Measurements from ENCODE around the gene DNAJC16.

DNA sequence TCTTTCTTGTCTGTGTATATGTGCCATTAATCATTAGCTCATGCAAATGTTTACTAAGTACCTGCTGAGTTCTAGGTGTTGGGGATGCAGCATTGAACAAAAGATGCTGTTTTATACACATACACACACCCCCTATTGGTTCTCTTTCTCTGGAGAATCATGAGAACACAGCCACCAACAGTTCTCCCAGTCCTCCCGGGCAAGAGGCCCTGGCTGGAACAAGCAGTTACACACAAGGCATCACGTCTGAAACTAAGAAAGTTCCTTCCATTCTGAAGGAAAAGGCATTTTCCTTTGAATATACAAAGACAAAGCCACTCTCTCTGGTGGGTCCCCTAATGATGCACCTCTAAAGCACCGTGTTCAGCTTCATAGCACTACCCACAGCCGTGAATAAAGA is 13.5 kb upstream of the DNAJC16 start:
- TF ChIP-seq SIN3A (IDR thresholded peaks at IDR 0.05; ENCODE audit: borderline replicate concordance, insufficient read depth, low read length) (no peak), POLR2AphosphoS5 (IDR thresholded peaks at IDR 0.05; ENCODE audit: low read depth, low read length) (no peak)
- TF ChIP-seq, protein P1, sequence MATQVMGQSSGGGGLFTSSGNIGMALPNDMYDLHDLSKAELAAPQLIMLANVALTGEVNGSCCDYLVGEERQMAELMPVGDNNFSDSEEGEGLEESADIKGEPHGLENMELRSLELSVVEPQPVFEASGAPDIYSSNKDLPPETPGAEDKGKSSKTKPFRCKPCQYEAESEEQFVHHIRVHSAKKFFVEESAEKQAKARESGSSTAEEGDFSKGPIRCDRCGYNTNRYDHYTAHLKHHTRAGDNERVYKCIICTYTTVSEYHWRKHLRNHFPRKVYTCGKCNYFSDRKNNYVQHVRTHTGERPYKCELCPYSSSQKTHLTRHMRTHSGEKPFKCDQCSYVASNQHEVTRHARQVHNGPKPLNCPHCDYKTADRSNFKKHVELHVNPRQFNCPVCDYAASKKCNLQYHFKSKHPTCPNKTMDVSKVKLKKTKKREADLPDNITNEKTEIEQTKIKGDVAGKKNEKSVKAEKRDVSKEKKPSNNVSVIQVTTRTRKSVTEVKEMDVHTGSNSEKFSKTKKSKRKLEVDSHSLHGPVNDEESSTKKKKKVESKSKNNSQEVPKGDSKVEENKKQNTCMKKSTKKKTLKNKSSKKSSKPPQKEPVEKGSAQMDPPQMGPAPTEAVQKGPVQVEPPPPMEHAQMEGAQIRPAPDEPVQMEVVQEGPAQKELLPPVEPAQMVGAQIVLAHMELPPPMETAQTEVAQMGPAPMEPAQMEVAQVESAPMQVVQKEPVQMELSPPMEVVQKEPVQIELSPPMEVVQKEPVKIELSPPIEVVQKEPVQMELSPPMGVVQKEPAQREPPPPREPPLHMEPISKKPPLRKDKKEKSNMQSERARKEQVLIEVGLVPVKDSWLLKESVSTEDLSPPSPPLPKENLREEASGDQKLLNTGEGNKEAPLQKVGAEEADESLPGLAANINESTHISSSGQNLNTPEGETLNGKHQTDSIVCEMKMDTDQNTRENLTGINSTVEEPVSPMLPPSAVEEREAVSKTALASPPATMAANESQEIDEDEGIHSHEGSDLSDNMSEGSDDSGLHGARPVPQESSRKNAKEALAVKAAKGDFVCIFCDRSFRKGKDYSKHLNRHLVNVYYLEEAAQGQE (IDR thresholded peaks at IDR 0.05; ENCODE audit: insufficient read depth in 1 of 2, low read depth in 2 of 2, low read length in 2 of 2) = no peak

Measured in PFSK-1 (cell line).